NCI-H69 (cell line): ENCODE data around the gene PDP2.

Source experiments
- DNase-seq: peaks from one replicate; lab custom pipeline; 2025; lab: John Stamatoyannopoulos, UW

PDP2 gene

DNA sequence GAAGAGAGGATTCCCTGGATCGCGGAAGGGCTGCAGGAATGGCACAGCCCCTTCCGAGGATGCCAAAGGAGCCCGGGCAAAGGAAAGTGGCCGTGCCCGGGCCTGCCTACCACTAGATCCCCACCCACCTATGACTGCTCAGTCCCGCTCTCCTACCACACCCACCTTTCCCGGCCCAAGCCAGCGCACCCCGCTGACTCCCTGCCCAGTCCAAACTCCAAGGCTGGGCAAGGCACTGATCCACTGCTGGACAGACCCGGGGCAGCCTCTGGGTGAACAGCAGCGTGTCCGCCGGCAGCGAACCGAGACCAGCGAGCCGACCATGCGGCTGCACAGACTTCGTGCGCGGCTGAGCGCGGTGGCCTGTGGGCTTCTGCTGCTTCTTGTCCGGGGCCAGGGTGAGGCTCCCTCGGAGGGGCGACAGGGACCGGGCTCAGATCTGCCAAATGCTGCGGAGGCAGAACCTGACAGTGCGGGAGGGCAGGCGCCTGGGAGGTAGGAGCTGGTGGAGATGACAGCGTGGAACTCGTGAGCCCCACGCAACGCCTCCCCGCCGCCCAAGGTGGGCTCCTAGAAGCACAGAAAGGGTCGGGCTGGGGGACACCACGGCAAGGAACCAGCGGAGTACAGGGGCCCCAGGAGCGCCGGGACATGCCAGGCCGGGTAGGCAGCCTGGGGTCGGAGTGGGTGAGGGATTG, 55.1 kb downstream of the PDP2 start, which contains the start of gene CES2:
TSS of gene CES2 (plus strand) at position 203 of the 698 bp plus-strand sequence. CDS start at position 323, 120 bp downstream.
- DNase-seq = no peak

DNA sequence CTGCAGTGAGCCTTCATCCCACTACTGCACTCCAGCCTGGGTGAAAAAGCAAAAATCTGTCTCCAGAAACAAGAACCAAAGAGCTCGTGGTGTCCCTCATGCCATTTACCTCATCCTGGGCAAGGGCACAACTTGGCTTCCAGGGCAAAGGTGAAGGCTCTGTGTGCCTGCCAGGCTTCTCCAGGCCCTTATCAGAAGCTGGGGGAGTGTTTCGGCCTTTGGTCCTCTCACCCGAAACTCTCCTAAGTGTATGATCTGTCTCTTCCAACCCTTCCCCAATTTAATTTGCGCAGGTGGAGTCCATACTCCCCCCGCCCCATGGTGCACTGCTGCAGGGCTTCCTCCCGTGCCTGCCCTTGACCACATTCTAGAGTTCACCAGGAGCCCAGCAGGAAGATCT, 56.1 kb downstream of the PDP2 start:
- no peak for DNase-seq

DNA sequence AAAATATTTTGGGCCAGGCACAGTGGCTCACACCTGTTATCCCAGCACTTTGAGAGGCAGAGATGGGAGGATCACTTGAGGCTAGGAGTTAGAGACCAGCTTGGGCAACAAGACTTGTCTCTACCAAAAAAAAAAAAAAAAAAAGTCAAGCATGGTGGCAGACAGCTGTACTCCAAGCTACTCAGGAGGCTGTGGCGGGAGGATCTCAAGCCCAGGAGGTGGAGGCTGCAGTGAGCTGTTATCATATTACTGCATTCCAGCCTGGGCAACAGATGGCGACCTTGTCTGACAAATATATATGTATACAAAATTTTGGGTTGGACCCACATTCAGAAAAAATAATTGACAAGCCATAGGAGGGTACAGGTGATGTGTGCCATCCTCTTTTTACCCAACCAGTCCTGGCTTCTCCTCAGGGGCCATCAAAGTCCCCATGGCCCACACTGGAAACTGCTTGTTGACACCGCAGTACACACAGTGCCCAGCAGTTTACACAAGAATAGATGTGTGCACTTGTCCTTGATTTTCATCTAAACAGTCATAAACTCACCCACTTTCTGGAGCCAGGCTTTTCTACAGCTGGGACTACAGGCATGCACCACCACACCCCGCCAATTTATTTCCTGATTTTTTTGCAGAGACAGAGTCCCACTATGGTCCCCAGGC, 56.7 kb downstream of the PDP2 start:
- no peak for DNase-seq

DNA sequence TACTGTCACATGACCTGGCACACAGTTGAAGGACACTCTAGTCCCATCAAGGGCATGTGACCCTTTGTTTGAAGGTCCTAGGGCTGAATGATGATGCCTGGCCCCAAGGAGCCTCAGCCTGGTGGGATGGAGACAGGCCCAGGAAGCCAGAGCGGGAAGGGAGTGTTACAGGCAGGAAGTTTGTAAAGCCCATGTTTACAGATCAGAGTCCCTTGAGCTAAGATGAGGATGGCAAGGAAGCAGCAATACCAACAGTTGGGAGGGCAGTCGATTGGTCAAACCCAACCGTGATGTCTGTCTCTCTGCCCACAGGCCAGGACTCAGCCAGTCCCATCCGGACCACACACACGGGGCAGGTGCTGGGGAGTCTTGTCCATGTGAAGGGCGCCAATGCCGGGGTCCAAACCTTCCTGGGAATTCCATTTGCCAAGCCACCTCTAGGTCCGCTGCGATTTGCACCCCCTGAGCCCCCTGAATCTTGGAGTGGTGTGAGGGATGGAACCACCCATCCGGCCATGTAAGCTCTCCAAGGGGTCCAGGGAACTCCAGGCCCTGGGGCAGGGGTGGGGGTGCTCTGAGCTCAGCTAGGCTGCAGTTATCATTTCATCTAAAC, 57.5 kb downstream of the PDP2 start:
- no peak for DNase-seq

DNA sequence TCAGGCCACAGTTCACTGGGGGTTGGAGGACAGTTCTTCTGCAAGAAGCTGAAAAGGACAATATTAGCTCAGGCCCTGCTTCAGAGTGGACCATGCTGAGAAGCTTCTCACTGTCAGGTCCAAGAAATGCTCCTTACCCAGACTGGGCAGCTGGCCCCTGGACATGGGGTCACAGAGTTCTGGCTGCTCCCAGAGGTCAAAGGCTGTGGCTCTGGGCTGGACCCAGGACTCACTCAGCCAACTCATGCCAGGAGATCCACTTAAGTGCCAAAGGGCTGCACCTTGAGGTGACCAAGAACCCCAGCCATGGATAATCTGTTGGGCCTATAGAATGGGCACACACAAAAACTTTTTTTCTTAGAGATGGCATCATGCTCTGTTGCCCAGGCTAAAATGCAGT, 59.1 kb downstream of the PDP2 start:
- no peak for DNase-seq

DNA sequence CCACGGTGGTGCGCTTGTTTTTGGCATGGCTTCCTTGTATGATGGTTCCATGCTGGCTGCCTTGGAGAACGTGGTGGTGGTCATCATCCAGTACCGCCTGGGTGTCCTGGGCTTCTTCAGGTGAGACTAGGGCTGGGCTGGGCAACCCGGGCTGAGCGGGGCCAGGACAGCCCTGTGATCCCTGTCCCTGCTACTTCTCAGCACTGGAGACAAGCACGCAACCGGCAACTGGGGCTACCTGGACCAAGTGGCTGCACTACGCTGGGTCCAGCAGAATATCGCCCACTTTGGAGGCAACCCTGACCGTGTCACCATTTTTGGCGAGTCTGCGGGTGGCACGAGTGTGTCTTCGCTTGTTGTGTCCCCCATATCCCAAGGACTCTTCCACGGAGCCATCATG, 59.9 kb downstream of the PDP2 start:
- no peak for DNase-seq
